ENCODE results near the gene CDC42.

CDC42 gene

DNA sequence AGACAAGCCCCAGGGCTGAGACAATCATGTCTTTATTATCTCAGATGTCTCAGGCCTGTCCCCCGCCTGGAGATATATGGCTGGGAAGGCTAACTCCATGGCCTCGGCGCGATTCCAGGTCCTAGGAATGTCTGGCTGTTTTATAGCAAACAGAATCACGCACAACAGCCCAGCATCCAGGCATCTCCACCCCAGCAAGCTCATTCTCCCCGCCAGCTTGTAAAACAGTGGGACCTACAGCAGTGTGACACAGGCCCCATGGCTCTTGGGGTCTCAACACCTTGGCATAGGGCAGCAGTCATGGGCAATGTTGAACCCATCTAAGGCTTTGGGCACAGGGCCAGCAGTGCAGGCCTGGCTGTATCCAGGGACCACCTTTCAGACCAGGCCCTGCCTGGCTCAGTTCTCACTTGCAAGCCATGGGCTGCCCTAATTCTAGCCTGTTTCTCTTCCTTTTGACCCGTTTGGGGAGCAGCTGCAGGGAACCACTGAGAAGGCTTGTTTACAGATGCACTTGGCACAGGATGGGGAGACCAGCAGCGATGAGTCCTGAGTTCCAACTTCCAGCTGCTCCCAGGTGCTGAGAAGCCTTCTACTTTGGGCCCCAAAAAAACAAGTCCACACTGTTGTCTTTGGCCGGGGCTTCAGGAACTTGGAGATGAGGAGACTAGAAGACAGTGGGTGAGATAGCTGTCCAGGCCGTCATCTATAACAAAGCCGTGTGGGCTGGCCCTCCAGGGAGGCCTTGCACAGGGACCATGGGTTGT lies 56.0 kb downstream of the CDC42 start:
- TF ChIP-seq, protein P1, sequence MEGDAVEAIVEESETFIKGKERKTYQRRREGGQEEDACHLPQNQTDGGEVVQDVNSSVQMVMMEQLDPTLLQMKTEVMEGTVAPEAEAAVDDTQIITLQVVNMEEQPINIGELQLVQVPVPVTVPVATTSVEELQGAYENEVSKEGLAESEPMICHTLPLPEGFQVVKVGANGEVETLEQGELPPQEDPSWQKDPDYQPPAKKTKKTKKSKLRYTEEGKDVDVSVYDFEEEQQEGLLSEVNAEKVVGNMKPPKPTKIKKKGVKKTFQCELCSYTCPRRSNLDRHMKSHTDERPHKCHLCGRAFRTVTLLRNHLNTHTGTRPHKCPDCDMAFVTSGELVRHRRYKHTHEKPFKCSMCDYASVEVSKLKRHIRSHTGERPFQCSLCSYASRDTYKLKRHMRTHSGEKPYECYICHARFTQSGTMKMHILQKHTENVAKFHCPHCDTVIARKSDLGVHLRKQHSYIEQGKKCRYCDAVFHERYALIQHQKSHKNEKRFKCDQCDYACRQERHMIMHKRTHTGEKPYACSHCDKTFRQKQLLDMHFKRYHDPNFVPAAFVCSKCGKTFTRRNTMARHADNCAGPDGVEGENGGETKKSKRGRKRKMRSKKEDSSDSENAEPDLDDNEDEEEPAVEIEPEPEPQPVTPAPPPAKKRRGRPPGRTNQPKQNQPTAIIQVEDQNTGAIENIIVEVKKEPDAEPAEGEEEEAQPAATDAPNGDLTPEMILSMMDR (IDR thresholded peaks at IDR 0.05; ENCODE audit: extremely low read depth, missing control alignments) = no peak
- DNase-seq (ENCODE audit: low spot score) = no peak

DNA sequence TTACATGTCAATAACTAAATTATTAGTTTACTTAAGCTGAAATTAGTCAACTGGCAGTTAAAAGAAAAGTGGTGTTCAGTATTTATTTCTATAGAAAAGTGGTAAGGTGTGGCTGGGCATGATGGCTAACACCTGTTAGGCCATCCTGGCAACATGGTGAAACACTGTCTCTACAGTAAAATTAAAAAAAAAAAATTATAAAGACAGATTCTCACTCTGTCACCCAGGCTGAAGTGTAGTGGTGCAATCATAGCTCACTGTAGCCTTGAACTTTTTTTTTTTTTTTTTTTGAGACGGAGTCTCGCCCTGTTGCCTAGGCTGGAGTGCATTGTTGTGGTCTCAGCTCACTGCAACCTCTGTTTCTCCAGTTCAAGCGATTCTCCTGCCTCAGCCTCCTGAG lies 57.5 kb downstream of the CDC42 start:
- TF ChIP-seq, protein P1 (IDR thresholded peaks at IDR 0.05; ENCODE audit: extremely low read depth, missing control alignments) = no peak
- no peak for DNase-seq (ENCODE audit: low spot score)

- DNase-seq (ENCODE audit: low spot score) = no peak
- TF ChIP-seq, protein P1 (IDR thresholded peaks at IDR 0.05; ENCODE audit: extremely low read depth, missing control alignments) = no peak
Measured at GRCh38 chr1:22111115-22111514, 58.6 kb downstream of the CDC42 start.

DNA sequence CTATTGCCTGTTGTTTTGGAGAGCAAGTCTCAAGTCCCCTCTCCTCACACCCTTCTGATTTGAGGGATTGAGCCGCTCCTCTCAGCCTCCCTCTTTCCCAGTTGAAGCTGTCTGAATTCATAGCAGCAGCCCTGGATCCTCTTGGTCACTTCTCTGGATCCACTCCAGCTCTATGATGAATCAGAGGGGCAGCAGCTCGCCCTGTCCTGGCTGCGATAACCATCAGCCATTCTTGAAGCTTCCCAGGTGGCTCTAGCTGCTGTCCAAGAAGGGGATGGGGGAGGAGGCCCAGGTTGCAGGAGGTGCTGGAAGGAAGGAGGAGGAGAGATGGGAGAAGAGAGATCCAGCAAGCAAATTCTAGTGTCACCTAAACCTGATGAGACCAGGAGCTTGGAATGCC lies 59.1 kb downstream of the CDC42 start:
- TF ChIP-seq, protein P1 (IDR thresholded peaks at IDR 0.05; ENCODE audit: extremely low read depth, missing control alignments) = no peak
- no peak for DNase-seq (ENCODE audit: low spot score)

DNA sequence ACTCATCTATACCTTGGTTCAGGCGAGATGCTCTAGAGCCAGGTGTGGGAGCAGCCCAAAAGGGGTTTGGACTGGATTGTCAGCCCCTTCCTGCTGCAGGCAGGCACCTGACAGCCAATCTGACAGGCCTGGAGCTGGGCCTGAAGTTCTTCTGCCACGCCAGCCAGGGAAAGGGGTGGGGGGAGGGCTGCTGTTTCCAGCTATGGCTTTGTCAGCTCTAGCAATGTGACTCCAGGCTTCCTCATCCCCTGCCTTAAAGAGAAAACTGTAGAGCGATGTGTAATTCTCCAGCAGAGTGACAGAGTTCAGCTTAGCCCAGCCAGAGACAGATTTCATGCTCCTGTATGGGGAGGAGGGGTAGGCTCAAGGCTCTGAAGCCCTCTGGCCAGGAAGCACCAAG lies 60.0 kb downstream of the CDC42 start:
- no peak for DNase-seq (ENCODE audit: low spot score)
- TF ChIP-seq, protein P1 (IDR thresholded peaks at IDR 0.05; ENCODE audit: extremely low read depth, missing control alignments) = no peak

DNA sequence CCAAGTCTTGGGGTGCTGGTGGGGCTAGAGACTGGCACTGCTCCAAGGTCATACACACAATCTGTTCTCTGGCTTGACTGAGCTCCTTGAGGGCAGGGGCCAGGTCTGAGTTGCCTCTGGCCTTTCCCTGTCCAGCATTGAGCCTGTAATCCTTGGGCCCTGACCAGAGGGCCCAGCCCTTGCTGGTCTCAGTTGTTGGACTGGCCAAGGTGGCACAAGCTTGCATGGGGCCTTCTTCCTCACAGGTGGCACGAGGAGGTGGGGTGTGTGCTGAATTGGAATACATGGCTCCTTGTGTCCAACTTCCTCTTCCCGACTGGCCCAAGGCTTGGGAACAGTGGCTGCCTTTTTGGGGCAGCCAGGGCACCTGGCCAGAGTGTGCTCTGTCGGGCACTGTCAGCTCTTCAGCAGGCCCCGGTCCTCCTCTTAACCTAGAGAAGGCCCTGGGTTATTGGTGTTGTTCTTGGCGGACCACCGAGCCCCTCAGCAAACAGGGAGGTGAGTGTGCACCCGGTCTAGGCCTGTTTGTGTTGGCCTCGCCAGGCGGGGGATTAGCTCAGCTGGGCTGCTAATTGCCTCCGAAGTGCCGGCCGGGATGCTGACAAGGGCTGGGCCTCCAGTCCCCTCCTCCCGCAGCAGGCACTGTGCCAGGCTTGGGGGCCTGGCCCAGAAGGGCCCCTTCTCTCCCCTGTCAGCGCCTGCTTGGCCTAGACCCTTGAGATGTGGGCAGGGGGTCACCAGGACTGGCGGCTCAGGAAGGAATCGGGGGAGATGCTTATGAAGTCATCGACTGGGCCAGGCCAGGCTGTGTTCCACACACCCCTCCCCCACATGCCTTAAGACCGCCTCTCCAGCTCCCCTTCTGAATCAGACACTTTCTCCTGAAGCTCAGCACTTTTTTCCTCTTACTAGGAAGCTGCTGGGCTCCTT lies 61.8 kb downstream of the CDC42 start:
- TF ChIP-seq, protein P1 (IDR thresholded peaks at IDR 0.05; ENCODE audit: extremely low read depth, missing control alignments) = no peak
- DNase-seq (ENCODE audit: low spot score) = no peak

- DNase-seq (ENCODE audit: low spot score) = no peak
- TF ChIP-seq, protein P1 (IDR thresholded peaks at IDR 0.05; ENCODE audit: extremely low read depth, missing control alignments) = no peak
Measured at GRCh38 chr1:22115286-22115685, 62.8 kb downstream of the CDC42 start.

Data from GM20000 (cell line).